Neural progenitor cell (in vitro differentiated cells): Measurements from ENCODE around the gene NUAK2. TPM values are rescaled to one million over a fixed set of nuclear protein-coding genes. Genes with fewer than 3 reads are reported as not detected.

Source experiments
- DNase-seq: peaks from one replicate; pipeline ENCODE4 v3.0.0-alpha.2; 2016; ENCODE audit warnings: low spot score
- H2AFZ ChIP-seq: fragments of 200-600 bp; sonication (generic); replicated peaks from 2 replicates; pipeline ENCODE4 v1.6.1; 2016; ENCODE audit warnings: antibody characterized with exemption
- H3F3A ChIP-seq: fragments of 200-600 bp; sonication (generic); 2 replicates; pipeline ENCODE4 v1.6.1; 2016; ENCODE audit warnings: antibody characterized with exemption, low read depth
- H3K27ac ChIP-seq: fragments of 200-600 bp; sonication (generic); 2 replicates; pipeline ENCODE4 v1.5.1; 2016; ENCODE audit warnings: mild to moderate bottlenecking
- H3K27me3 ChIP-seq: fragments of 200-600 bp; sonication (generic); 2 replicates; pipeline ENCODE4 v1.6.1; 2016; ENCODE audit warnings: mild to moderate bottlenecking, moderate library complexity
- H3K36me3 ChIP-seq: fragments of 200-600 bp; sonication (generic); 2 replicates; pipeline ENCODE4 v1.5.1; 2016
- H3K4me1 ChIP-seq: fragments of 200-600 bp; sonication (generic); 2 replicates; pipeline ENCODE4 v1.6.1; 2016; ENCODE audit warnings: mixed run types
- H3K4me2 ChIP-seq: fragments of 200-600 bp; sonication (generic); 2 replicates; pipeline ENCODE4 v1.6.1; 2016
- H3K4me3 ChIP-seq: fragments of 200-600 bp; sonication (generic); 2 replicates; pipeline ENCODE4 v1.5.1; 2016
- H3K79me2 ChIP-seq: fragments of 200-600 bp; sonication (generic); 2 replicates; pipeline ENCODE4 v1.6.1; 2016; ENCODE audit warnings: low read depth
- H3K9ac ChIP-seq: fragments of 200-600 bp; sonication (generic); 2 replicates; pipeline ENCODE4 v1.6.1; 2016
- H3K9me3 ChIP-seq: fragments of 200-600 bp; sonication (generic); 2 replicates; pipeline ENCODE4 v1.5.1; 2016; ENCODE audit warnings: low read depth
- H4K20me1 ChIP-seq: fragments of 200-600 bp; sonication (generic); 2 replicates; pipeline ENCODE4 v1.6.1; 2016; ENCODE audit warnings: low read depth
- H3K27ac Mint-ChIP-seq: 3 replicates; pipeline ENCODE4 v1.8.0; 2021; ENCODE audit warnings: mixed read lengths
- H3K27me3 Mint-ChIP-seq: 2 replicates; pipeline ENCODE4 v1.8.0; 2022; ENCODE audit warnings: low read depth, mild to moderate bottlenecking, inconsistent platforms, moderate library complexity, mixed read lengths; ENCODE audit not compliant: insufficient read depth
- H3K36me3 Mint-ChIP-seq: 3 replicates; pipeline ENCODE4 v1.8.0; 2021; ENCODE audit warnings: mixed read lengths
- H3K4me1 Mint-ChIP-seq: 3 replicates; pipeline ENCODE4 v1.8.0; 2021; ENCODE audit warnings: mixed read lengths
- H3K4me3 Mint-ChIP-seq: 3 replicates; pipeline ENCODE4 v1.8.0; 2021; ENCODE audit warnings: mild to moderate bottlenecking, moderate library complexity, mixed read lengths
- H3K9me3 Mint-ChIP-seq: 3 replicates; pipeline ENCODE4 v1.8.0; 2020; ENCODE audit warnings: mixed read lengths
- CTCF ChIP-seq: fragments of 200-600 bp; sonication (generic); IDR thresholded peaks from 2 replicates; pipeline ENCODE4 v1.5.1; 2017; ENCODE audit warnings: antibody characterized with exemption, mild to moderate bottlenecking
- EZH2 ChIP-seq: fragments of 200-600 bp; sonication (generic); IDR thresholded peaks from 2 replicates; pipeline ENCODE4 v1.6.1; 2017; ENCODE audit warnings: antibody characterized with exemption, mild to moderate bottlenecking, moderate library complexity
- EZH2phosphoT487 ChIP-seq: fragments of 200-600 bp; sonication (generic); IDR thresholded peaks from 2 replicates; pipeline ENCODE4 v1.6.1; 2017; ENCODE audit warnings: antibody characterized with exemption
- total RNA-seq: library from RNA; depleted of rRNA; stranded (reverse); fragments of >200 nt; gene quantifications from 2 replicates; pipeline ENCODE4 v1.2.3, GENCODE V29; 2015; ENCODE audit warnings: low replicate concordance

NUAK2 gene
- total RNA-seq, 1 donor from 2014 or later: 29.4 TPM

DNA sequence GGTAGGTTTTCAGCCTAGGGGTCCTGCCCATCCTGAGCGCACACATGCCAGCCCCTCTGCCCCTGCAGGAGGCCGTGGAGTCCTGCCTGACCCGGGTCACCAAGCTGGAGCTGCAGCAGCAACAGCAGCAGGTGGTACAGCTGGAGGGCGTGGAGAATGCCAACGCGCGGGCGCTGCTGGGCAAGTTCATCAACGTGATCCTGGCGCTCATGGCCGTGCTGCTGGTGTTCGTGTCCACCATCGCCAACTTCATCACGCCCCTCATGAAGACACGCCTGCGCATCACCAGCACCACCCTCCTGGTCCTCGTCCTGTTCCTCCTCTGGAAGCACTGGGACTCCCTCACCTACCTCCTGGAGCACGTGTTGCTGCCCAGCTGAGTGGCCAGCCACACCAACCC lies 49.8 kb downstream of the NUAK2 start:
- no peaks in the 10 kb centered on the region for H3K27me3 ChIP-seq
- H3K4me1 Mint-ChIP-seq: peaks cover 49% of the 10 kb centered on the region
- H3K27me3 Mint-ChIP-seq: peaks cover 15% of the 10 kb centered on the region
- no peaks in the 10 kb centered on the region for H3K9me3 Mint-ChIP-seq
- H3K36me3 ChIP-seq: no peaks in the 10 kb centered on the region
- DNase-seq: no peak
- no peak for TF ChIP-seq EZH2
- TF ChIP-seq EZH2phosphoT487: no peak
- no peak for TF ChIP-seq CTCF
- H3K27ac Mint-ChIP-seq: no peak overlapping the region
- no peak overlapping the region for H3K4me3 Mint-ChIP-seq
- peaks cover 6% of the 10 kb centered on the region for H3K36me3 Mint-ChIP-seq
- no peak overlapping the region for H3K4me3 ChIP-seq
- H3K27ac ChIP-seq: peak overlapping the region; percentile 46
- H3K79me2 ChIP-seq: no peaks in the 10 kb centered on the region
- peaks cover 29% of the 10 kb centered on the region for H3K4me1 ChIP-seq
- H3K9ac ChIP-seq: no peak overlapping the region
- H3F3A ChIP-seq: peaks cover 34% of the 10 kb centered on the region
- H4K20me1 ChIP-seq: no peaks in the 10 kb centered on the region
- H3K9me3 ChIP-seq: no peaks in the 10 kb centered on the region
- no peak overlapping the region for H2AFZ ChIP-seq
- no peak overlapping the region for H3K4me2 ChIP-seq

GRCh38 chr1:205271277-205271676 lies 50.3 kb downstream of the NUAK2 start:
- H3K79me2 ChIP-seq: no peaks in the 10 kb centered on the region
- no peak overlapping the region for H3K4me2 ChIP-seq
- no peak overlapping the region for H2AFZ ChIP-seq
- Mint-ChIP-seq H3K27ac (peak overlapping the region; percentile 62), H3K36me3 (peaks cover 6% of the 10 kb centered on the region), H3K27me3 (peaks cover 14% of the 10 kb centered on the region), H3K4me1 (peaks cover 49% of the 10 kb centered on the region), H3K4me3 (no peak overlapping the region), H3K9me3 (no peaks in the 10 kb centered on the region)
- H4K20me1 ChIP-seq: no peaks in the 10 kb centered on the region
- peaks cover 29% of the 10 kb centered on the region for H3K4me1 ChIP-seq
- no peak for DNase-seq
- H3K27ac ChIP-seq: no peak overlapping the region
- H3K9ac ChIP-seq: no peak overlapping the region
- H3K4me3 ChIP-seq: no peak overlapping the region
- no peaks in the 10 kb centered on the region for H3K36me3 ChIP-seq
- no peaks in the 10 kb centered on the region for H3K27me3 ChIP-seq
- TF ChIP-seq EZH2 (no peak), CTCF (peak; percentile 20)
- peaks cover 34% of the 10 kb centered on the region for H3F3A ChIP-seq
- no peaks in the 10 kb centered on the region for H3K9me3 ChIP-seq

GRCh38 chr1:205270764-205271163 lies 50.8 kb downstream of the NUAK2 start:
- H3K4me2 ChIP-seq: no peak overlapping the region
- H3K27me3 Mint-ChIP-seq: peaks cover 14% of the 10 kb centered on the region
- H3K27me3 ChIP-seq: no peaks in the 10 kb centered on the region
- peaks cover 49% of the 10 kb centered on the region for H3K4me1 Mint-ChIP-seq
- no peaks in the 10 kb centered on the region for H4K20me1 ChIP-seq
- H3K36me3 ChIP-seq: no peaks in the 10 kb centered on the region
- H3K9ac ChIP-seq: no peak overlapping the region
- peaks cover 29% of the 10 kb centered on the region for H3K4me1 ChIP-seq
- peaks cover 6% of the 10 kb centered on the region for H3K36me3 Mint-ChIP-seq
- TF ChIP-seq EZH2phosphoT487: no peak
- H2AFZ ChIP-seq: no peak overlapping the region
- no peaks in the 10 kb centered on the region for H3K9me3 ChIP-seq
- H3K27ac Mint-ChIP-seq: peak overlapping the region; percentile 62
- H3K9me3 Mint-ChIP-seq: no peaks in the 10 kb centered on the region
- no peaks in the 10 kb centered on the region for H3K79me2 ChIP-seq
- H3K4me3 Mint-ChIP-seq: no peak overlapping the region
- H3K27ac ChIP-seq: no peak overlapping the region
- H3K4me3 ChIP-seq: no peak overlapping the region
- no peak for DNase-seq
- peaks cover 34% of the 10 kb centered on the region for H3F3A ChIP-seq

GRCh38 chr1:205270271-205270670 lies 51.3 kb downstream of the NUAK2 start:
- Histone ChIP-seq H4K20me1 (no peaks in the 10 kb centered on the region), H3K27me3 (no peaks in the 10 kb centered on the region), H3K27ac (no peak overlapping the region), H3K9ac (no peak overlapping the region), H2AFZ (no peak overlapping the region), H3K4me3 (no peak overlapping the region), H3K4me1 (peaks cover 29% of the 10 kb centered on the region), H3K4me2 (no peak overlapping the region), H3K79me2 (no peaks in the 10 kb centered on the region), H3K9me3 (no peaks in the 10 kb centered on the region), H3F3A (peaks cover 34% of the 10 kb centered on the region), H3K36me3 (no peaks in the 10 kb centered on the region)
- DNase-seq: no peak
- TF ChIP-seq CTCF (no peak), EZH2 (no peak), EZH2phosphoT487 (no peak)
- Mint-ChIP-seq H3K9me3 (no peaks in the 10 kb centered on the region), H3K4me3 (no peak overlapping the region), H3K4me1 (peaks cover 45% of the 10 kb centered on the region), H3K27ac (peak overlapping the region; percentile 51), H3K27me3 (peaks cover 14% of the 10 kb centered on the region), H3K36me3 (peaks cover 6% of the 10 kb centered on the region)
